ENCODE results near the gene LAMTOR2. TPM values are rescaled to one million over a fixed set of nuclear protein-coding genes. Genes with fewer than 3 reads are reported as not detected.

Gene LAMTOR2
- total RNA-seq, 1 experiment from 2014 or later: 60.2 TPM

Other genes with a start within 250 kb of the LAMTOR2 start
- 40.8 TPM for gene GON4L, start 197.6 kb upstream of the LAMTOR2 start, total RNA-seq (2021; ENCODE audit: unreplicated experiment)
- gene SYT11, start 195.2 kb upstream of the LAMTOR2 start, total RNA-seq (2021; ENCODE audit: unreplicated experiment): 0.17 TPM
- gene RIT1, start 143.4 kb upstream of the LAMTOR2 start, total RNA-seq (2021; ENCODE audit: unreplicated experiment): 10.2 TPM
- gene KHDC4, start 120.4 kb upstream of the LAMTOR2 start, total RNA-seq (2021; ENCODE audit: unreplicated experiment): 60.7 TPM
- gene RXFP4, start 113.1 kb upstream of the LAMTOR2 start, total RNA-seq (2021; ENCODE audit: unreplicated experiment): 0.20 TPM
- 90.1 TPM for gene ARHGEF2, start 76.2 kb upstream of the LAMTOR2 start, total RNA-seq (2021; ENCODE audit: unreplicated experiment)
- gene SSR2, start 33.8 kb upstream of the LAMTOR2 start, total RNA-seq (2021; ENCODE audit: unreplicated experiment): 153 TPM
- gene UBQLN4, start 984 bp upstream of the LAMTOR2 start, total RNA-seq (2021; ENCODE audit: unreplicated experiment): 68.4 TPM
- 142 TPM for gene RAB25, start 6.4 kb downstream of the LAMTOR2 start, total RNA-seq (2021; ENCODE audit: unreplicated experiment)
- 6.1 TPM for gene MEX3A, start 27.7 kb downstream of the LAMTOR2 start, total RNA-seq (2021; ENCODE audit: unreplicated experiment)
- gene LMNA, start 59.9 kb downstream of the LAMTOR2 start, total RNA-seq (2021; ENCODE audit: unreplicated experiment): 528 TPM
- gene SEMA4A, start 98.8 kb downstream of the LAMTOR2 start, total RNA-seq (2021; ENCODE audit: unreplicated experiment): 0.39 TPM
- 17.5 TPM for gene SLC25A44, start 139.3 kb downstream of the LAMTOR2 start, total RNA-seq (2021; ENCODE audit: unreplicated experiment)
- 52.6 TPM for gene PMF1, start 158.2 kb downstream of the LAMTOR2 start, total RNA-seq (2021; ENCODE audit: unreplicated experiment)
- gene BGLAP, start 187.4 kb downstream of the LAMTOR2 start, total RNA-seq (2021; ENCODE audit: unreplicated experiment): 1.4 TPM
- gene PAQR6, start 193.3 kb downstream of the LAMTOR2 start, total RNA-seq (2021; ENCODE audit: unreplicated experiment): 10.9 TPM
- gene SMG5, start 228.0 kb downstream of the LAMTOR2 start, total RNA-seq (2021; ENCODE audit: unreplicated experiment): 75.2 TPM
- 6.3 TPM for gene TMEM79, start 229.5 kb downstream of the LAMTOR2 start, total RNA-seq (2021; ENCODE audit: unreplicated experiment)
- 27.8 TPM for gene GLMP, start 240.9 kb downstream of the LAMTOR2 start, total RNA-seq (2021; ENCODE audit: unreplicated experiment)
- gene VHLL, start 244.5 kb downstream of the LAMTOR2 start, total RNA-seq (2021; ENCODE audit: unreplicated experiment): not detected

All from HCT116 (cell line).